Measurements from ENCODE around the gene TRAP1.

- TF ChIP-seq, protein P1, sequence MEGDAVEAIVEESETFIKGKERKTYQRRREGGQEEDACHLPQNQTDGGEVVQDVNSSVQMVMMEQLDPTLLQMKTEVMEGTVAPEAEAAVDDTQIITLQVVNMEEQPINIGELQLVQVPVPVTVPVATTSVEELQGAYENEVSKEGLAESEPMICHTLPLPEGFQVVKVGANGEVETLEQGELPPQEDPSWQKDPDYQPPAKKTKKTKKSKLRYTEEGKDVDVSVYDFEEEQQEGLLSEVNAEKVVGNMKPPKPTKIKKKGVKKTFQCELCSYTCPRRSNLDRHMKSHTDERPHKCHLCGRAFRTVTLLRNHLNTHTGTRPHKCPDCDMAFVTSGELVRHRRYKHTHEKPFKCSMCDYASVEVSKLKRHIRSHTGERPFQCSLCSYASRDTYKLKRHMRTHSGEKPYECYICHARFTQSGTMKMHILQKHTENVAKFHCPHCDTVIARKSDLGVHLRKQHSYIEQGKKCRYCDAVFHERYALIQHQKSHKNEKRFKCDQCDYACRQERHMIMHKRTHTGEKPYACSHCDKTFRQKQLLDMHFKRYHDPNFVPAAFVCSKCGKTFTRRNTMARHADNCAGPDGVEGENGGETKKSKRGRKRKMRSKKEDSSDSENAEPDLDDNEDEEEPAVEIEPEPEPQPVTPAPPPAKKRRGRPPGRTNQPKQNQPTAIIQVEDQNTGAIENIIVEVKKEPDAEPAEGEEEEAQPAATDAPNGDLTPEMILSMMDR (IDR thresholded peaks at IDR 0.05): no peak
- no peak for TF ChIP-seq POLR2AphosphoS5 (IDR thresholded peaks at IDR 0.05; ENCODE audit: low read depth, low read length)
- TF ChIP-seq, protein P2, sequence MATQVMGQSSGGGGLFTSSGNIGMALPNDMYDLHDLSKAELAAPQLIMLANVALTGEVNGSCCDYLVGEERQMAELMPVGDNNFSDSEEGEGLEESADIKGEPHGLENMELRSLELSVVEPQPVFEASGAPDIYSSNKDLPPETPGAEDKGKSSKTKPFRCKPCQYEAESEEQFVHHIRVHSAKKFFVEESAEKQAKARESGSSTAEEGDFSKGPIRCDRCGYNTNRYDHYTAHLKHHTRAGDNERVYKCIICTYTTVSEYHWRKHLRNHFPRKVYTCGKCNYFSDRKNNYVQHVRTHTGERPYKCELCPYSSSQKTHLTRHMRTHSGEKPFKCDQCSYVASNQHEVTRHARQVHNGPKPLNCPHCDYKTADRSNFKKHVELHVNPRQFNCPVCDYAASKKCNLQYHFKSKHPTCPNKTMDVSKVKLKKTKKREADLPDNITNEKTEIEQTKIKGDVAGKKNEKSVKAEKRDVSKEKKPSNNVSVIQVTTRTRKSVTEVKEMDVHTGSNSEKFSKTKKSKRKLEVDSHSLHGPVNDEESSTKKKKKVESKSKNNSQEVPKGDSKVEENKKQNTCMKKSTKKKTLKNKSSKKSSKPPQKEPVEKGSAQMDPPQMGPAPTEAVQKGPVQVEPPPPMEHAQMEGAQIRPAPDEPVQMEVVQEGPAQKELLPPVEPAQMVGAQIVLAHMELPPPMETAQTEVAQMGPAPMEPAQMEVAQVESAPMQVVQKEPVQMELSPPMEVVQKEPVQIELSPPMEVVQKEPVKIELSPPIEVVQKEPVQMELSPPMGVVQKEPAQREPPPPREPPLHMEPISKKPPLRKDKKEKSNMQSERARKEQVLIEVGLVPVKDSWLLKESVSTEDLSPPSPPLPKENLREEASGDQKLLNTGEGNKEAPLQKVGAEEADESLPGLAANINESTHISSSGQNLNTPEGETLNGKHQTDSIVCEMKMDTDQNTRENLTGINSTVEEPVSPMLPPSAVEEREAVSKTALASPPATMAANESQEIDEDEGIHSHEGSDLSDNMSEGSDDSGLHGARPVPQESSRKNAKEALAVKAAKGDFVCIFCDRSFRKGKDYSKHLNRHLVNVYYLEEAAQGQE (IDR thresholded peaks at IDR 0.05; ENCODE audit: insufficient read depth in 1 of 2, low read depth in 2 of 2, low read length in 1 of 2): no peak
These were observed 55.4 kb downstream of the TRAP1 start for GRCh38 chr16:3661922-3662321.

Measured in Panc1 (cell line).